Measurements from ENCODE around the gene PHC3.
"Not testable (repeated sequence)": the region's sequence is repeated elsewhere in the genome, so short reads cannot be mapped to it uniquely, and the experiment has no call there.

Gene PHC3

DNA sequence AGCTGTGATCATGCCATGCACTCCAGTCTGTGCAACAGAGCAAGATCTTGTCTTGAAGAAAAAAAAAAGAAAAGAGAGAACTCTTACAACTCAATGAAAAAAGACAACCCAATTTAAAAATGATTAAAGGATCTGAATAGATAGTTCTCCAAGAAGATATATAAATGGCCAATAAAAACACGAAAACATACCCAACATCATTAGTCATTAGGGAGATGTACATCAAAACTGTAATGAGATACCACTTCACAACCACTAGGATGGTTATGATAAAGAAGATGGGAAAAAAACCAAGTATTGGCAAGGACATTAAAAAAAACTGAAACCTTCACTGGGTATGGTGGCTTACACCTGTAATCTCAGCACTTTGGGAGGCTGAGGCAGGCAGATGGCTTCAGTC is 38.3 kb upstream of the PHC3 start:
- H3K4me2 ChIP-seq = no peak overlapping the region
- H4K20me1 ChIP-seq = peaks cover 0 to 12% (median 4%) of the 10 kb centered on the region in 11 experiments; a peak in 5 of 22 replicates
- no peak overlapping the region for H3K4me3 ChIP-seq
- H3K4me1 ChIP-seq = peaks cover 13 to 22% (median 20%) of the 10 kb centered on the region in 10 experiments; a peak in 18 of 20 replicates
- H3K36me3 ChIP-seq = no peaks in the 10 kb centered on the region
- H3K9ac ChIP-seq = no peak overlapping the region
- H3K27ac ChIP-seq = no peak overlapping the region
- H3K27me3 ChIP-seq = no peaks in the 10 kb centered on the region
- peaks cover 5 to 17% (median 14%) of the 10 kb centered on the region in 11 experiments; a peak in 16 of 22 replicates for H3K9me3 ChIP-seq (replicated peaks in 1 of 11)
- TF ChIP-seq Cebpa-rat (IDR thresholded peaks at IDR 0.05) = no peak

GRCh38 chr3:170211668-170212067 is 30.1 kb upstream of the PHC3 start:
- H3K9me3 ChIP-seq (replicated peaks in 1 of 11) = peaks cover 13 to 34% (median 23%) of the 10 kb centered on the region in 11 experiments; a peak in 18 of 22 replicates
- H3K4me1 ChIP-seq = peaks cover 0 to 10% (median 6%) of the 10 kb centered on the region in 10 experiments; a peak in 8 of 20 replicates
- no peak overlapping the region for H3K4me2 ChIP-seq
- H3K27me3 ChIP-seq = no peaks in the 10 kb centered on the region
- H3K4me3 ChIP-seq = no peak overlapping the region
- H4K20me1 ChIP-seq = no peaks in the 10 kb centered on the region
- TF ChIP-seq Cebpa-rat (IDR thresholded peaks at IDR 0.05) = no peak
- H3K36me3 ChIP-seq = no peaks in the 10 kb centered on the region
- no peak overlapping the region for H3K27ac ChIP-seq
- H3K9ac ChIP-seq = no peak overlapping the region

DNA sequence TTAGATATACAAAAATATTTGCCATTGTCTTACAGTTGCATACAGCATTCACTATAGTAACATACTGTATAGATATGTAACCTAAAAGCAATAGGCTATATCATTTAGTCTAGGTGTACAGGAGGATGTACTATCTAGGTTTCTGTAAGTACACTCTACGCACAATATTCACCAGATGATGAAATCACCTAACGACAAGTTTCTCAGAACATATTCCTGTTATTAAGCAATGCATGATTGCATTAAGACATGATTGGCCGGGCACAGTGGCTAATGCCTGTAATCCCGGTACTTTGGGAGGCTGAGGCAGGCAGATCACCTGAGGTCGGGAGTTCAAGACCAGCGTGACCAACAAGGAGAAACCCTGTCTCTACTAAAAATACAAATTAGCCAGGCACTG is 26.2 kb upstream of the PHC3 start:
- no peaks in the 10 kb centered on the region for H4K20me1 ChIP-seq
- peaks cover 8 to 27% (median 15%) of the 10 kb centered on the region in 11 experiments; a peak in 16 of 22 replicates for H3K9me3 ChIP-seq (replicated peaks in 1 of 11)
- TF ChIP-seq Cebpa-rat (IDR thresholded peaks at IDR 0.05) = no peak
- no peak overlapping the region for H3K4me3 ChIP-seq
- H3K27ac ChIP-seq = no peak overlapping the region
- H3K4me1 ChIP-seq = peaks cover 0 to 10% (median 6%) of the 10 kb centered on the region in 10 experiments; a peak in 8 of 20 replicates
- H3K36me3 ChIP-seq = no peaks in the 10 kb centered on the region
- no peak overlapping the region for H3K9ac ChIP-seq
- H3K4me2 ChIP-seq = no peak overlapping the region
- H3K27me3 ChIP-seq = no peaks in the 10 kb centered on the region

GRCh38 chr3:170206164-170206762 is 24.7 kb upstream of the PHC3 start:
- not testable (repeated sequence) for H3K4me2 ChIP-seq, H3K27ac ChIP-seq, H3K9ac ChIP-seq, H3K36me3 ChIP-seq, H3K27me3 ChIP-seq, H3K4me3 ChIP-seq, H4K20me1 ChIP-seq
- peaks cover 0 to 10% (median 6%) of the 10 kb centered on the region in 10 experiments; a peak in 8 of 20 replicates for H3K4me1 ChIP-seq
- peaks cover 4 to 25% (median 14%) of the 10 kb centered on the region in 11 experiments; a peak in 16 of 22 replicates for H3K9me3 ChIP-seq (replicated peaks in 1 of 11)

GRCh38 chr3:170205302-170205701 is 23.8 kb upstream of the PHC3 start:
- no peak overlapping the region for H3K27ac ChIP-seq
- H3K4me1 ChIP-seq = peaks cover 0 to 10% (median 6%) of the 10 kb centered on the region in 10 experiments; a peak in 8 of 20 replicates
- H3K9me3 ChIP-seq (replicated peaks in 1 of 11) = peaks cover 0 to 15% (median 11%) of the 10 kb centered on the region in 11 experiments; a peak in 15 of 22 replicates
- H3K9ac ChIP-seq = no peak overlapping the region
- TF ChIP-seq Cebpa-rat (IDR thresholded peaks at IDR 0.05) = no peak
- H3K4me3 ChIP-seq = no peak overlapping the region
- H3K4me2 ChIP-seq = no peak overlapping the region
- no peaks in the 10 kb centered on the region for H3K36me3 ChIP-seq
- H3K27me3 ChIP-seq = no peaks in the 10 kb centered on the region
- H4K20me1 ChIP-seq = no peaks in the 10 kb centered on the region

DNA sequence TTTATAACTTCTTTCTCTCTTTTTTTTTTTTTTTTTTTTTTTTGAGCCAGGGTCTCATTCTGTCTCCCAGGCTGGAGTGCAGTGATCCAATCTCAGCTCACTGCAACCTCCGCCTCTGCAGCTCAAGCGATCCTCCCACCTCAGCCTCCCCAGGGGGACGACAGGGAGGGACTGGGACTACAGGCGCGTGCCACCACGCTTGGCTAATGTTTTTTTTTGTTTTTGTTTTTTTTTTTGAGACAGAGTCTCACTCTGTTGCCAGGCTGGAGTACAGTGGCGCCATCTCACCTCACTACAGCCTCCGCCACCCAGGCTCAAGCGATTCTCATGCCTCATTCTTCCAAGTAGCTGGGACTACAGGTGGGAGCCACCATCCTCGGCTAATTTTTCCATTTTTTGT is 23.0 kb upstream of the PHC3 start:
- H3K9me3 ChIP-seq (replicated peaks in 1 of 11) = peaks cover 0 to 7% (median 4%) of the 10 kb centered on the region in 11 experiments; a peak in 13 of 22 replicates
- H3K4me1 ChIP-seq = peaks cover 0 to 10% (median 6%) of the 10 kb centered on the region in 10 experiments; a peak in 8 of 20 replicates
- no peak overlapping the region for H3K4me2 ChIP-seq
- no peak for TF ChIP-seq Cebpa-rat (IDR thresholded peaks at IDR 0.05)
- H3K27me3 ChIP-seq = no peaks in the 10 kb centered on the region
- no peaks in the 10 kb centered on the region for H4K20me1 ChIP-seq
- H3K27ac ChIP-seq = no peak overlapping the region
- no peak overlapping the region for H3K9ac ChIP-seq
- H3K36me3 ChIP-seq = no peaks in the 10 kb centered on the region
- H3K4me3 ChIP-seq = no peak overlapping the region

DNA sequence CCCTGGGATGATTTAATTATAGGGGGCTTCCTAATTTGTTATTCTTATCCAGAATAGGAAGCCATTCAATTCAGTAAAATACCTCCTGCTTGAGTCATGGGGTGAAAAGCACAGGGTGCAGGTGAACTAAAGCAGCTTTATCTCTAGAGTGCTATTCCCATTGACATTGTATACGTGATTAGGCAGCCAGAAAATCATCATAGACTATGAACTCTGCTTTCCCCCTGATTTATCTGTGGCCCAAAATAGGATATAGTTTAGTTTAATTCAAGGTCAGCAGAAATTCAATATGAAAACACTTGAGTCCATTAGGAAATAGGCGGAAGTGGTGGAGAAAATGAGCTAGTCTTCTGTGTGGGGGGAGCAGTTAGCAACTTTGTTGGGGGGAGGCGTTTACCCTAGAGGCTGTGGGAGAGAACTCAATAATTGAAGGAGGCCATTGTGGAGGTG is 22.5 kb upstream of the PHC3 start:
- TF ChIP-seq Cebpa-rat (IDR thresholded peaks at IDR 0.05) = no peak
- no peak overlapping the region for H3K4me3 ChIP-seq

GRCh38 chr3:170203457-170203856 is 21.9 kb upstream of the PHC3 start:
- Histone ChIP-seq H3K9me3 (replicated peaks in 1 of 11) (no peaks in the 10 kb centered on the region), H3K9ac (no peak overlapping the region), H3K4me1 (peaks cover 0 to under 1% (median 0%) of the 10 kb centered on the region in 10 experiments; a peak in 2 of 20 replicates), H3K27ac (no peak overlapping the region), H3K4me3 (no peak overlapping the region), H3K4me2 (no peak overlapping the region), H4K20me1 (no peaks in the 10 kb centered on the region), H3K36me3 (no peaks in the 10 kb centered on the region), H3K27me3 (no peaks in the 10 kb centered on the region)
- no peak for TF ChIP-seq Cebpa-rat (IDR thresholded peaks at IDR 0.05)

More for the DNA sequence above, 22.5 kb upstream of the PHC3 start:
- Histone ChIP-seq H4K20me1 (no peaks in the 10 kb centered on the region), H3K27ac (no peak overlapping the region), H3K36me3 (no peaks in the 10 kb centered on the region), H3K9me3 (replicated peaks in 1 of 11) (peaks cover 0 to 2% (median 0%) of the 10 kb centered on the region in 11 experiments; a peak in 6 of 22 replicates), H3K27me3 (no peaks in the 10 kb centered on the region), H3K4me1 (peaks cover 0 to 6% (median 3%) of the 10 kb centered on the region in 10 experiments; a peak in 8 of 20 replicates), H3K4me2 (no peak overlapping the region), H3K9ac (no peak overlapping the region)

DNA sequence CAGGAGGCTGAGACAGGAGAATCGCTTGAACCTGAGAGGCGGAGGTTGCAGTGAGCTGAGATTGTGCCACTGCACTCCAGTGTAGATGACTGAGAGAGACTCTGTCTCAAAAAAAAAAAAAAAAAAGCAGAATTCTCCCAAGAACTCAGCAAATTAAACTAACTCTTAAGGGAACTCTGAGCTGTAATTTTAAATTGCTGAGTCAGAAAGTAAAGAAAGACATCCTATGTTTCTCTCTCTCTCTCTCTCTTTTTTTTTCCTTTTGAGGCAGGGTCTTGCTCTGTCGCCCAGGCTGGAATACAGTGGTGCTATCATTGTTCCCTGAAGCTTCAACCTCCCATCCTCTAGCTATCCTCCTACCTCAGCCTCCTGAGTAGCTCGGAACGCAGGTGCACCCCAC is 20.0 kb upstream of the PHC3 start:
- Histone ChIP-seq H3K4me3 (no peak overlapping the region), H3K4me1 (no peaks in the 10 kb centered on the region), H3K36me3 (no peaks in the 10 kb centered on the region), H3K9me3 (replicated peaks in 1 of 11) (no peaks in the 10 kb centered on the region), H3K27me3 (no peaks in the 10 kb centered on the region), H4K20me1 (no peaks in the 10 kb centered on the region), H3K9ac (no peak overlapping the region), H3K27ac (no peak overlapping the region), H3K4me2 (no peak overlapping the region)
- no peak for TF ChIP-seq Cebpa-rat (IDR thresholded peaks at IDR 0.05)

DNA sequence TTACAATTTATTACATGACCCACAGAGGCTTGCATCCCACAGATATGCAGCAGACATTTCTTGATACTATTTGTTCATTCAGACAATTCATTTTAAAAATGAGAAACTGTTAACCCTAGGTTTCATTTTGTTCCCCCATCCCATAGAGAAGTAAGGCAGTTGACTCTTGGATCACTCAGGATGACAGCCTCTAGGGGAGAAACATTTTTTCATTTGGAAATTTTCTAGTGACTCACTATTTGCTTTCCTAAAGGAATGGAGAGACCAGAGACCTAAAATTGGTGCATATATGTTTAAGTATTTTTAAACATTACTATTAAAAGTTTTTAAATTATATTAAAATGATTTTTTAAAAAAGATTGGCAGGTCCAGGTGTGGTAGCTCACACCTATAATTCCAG is 19.5 kb upstream of the PHC3 start:
- no peak for TF ChIP-seq Cebpa-rat (IDR thresholded peaks at IDR 0.05)
- no peak overlapping the region for H3K4me2 ChIP-seq
- H3K4me3 ChIP-seq = no peak overlapping the region
- no peaks in the 10 kb centered on the region for H3K9me3 ChIP-seq (replicated peaks in 1 of 11)
- H4K20me1 ChIP-seq = no peaks in the 10 kb centered on the region
- no peak overlapping the region for H3K27ac ChIP-seq
- no peak overlapping the region for H3K9ac ChIP-seq
- no peaks in the 10 kb centered on the region for H3K27me3 ChIP-seq
- H3K36me3 ChIP-seq = no peaks in the 10 kb centered on the region
- no peaks in the 10 kb centered on the region for H3K4me1 ChIP-seq

All from BLaER1 treated with 17β-estradiol and CSF1 and Interleukin-3, amounts not matched to agents 10 nM and 100 nM (cell line).